ENCODE results near the gene ACTR5.

ACTR5 gene

DNA sequence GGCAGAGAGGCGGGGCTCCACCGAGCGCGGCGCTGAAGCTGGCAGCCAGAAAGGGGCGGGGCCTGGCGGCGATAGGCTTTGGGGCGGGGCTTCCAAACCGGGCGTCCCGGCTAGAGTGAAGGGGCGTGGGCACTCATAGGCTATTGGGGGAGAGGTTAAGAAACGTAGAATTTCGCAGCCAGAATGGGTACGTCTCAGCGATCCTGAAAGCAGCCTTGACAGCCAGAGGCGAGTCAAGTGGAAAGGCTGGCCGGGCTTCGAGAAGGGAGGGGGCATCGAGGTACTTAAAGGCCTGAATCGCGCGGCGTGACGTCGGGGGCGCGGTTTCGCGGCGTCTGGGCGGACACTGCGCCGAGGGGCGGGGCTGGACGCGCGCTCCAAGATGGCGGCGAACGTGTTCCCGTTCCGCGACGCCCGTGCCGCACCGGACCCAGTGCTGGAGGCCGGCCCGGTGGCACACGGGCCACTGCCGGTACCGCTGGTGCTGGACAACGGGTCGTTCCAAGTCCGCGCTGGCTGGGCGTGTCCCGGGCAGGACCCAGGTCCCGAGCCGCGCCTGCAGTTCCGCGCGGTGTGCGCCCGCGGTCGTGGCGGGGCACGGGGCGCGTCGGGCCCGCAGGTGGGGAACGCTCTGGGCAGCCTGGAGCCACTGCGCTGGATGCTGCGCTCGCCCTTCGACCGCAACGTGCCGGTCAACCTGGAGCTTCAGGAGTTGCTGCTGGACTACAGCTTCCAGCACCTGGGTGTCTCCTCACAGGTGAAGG is at the start of gene ACTR5:
ACTR5 (plus strand) TSS at position 364 of the 764 bp plus-strand sequence; CDS start at position 383, 19 bp downstream.
- DNase-seq: peak; percentile 90

DNA sequence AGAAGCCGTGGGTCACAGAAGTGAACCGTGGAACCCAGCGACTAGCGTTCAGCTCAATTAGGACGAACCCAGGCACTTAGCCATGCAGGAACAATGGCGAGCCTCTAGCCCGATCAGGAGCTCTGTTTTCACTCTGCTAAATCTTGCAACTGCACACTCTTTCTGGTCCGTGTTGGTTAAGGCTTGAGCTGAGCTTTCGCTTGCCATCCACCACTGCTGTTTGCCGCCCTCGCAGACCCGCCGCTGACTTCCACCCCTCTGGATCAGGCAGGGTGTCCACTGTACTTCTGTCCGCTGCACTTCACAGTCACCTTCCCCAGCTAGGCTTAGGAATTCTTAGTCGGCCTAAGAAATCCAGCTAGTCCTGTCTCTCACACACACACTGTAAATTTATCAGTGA is 49.7 kb upstream of the ACTR5 start:
- DNase-seq: no peak

DNA sequence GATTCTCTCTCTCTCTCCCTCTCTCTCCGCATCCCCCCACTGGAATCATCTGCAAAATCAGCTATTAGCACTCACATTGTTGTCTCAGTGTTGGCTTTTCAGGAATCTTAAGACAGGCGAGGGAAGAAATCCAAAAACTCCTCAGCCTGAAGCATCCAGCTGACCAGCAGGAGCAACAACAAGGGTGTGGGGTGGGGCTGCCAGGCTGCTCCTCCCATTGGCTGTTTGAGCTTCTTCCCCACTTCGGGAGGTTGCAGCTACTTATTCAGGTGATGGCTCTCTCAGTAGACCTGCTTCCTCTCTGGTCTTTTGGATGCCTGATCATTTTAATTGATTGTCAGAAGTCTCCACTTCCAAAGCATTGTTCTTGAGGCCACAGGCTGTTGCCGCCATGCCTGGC is 48.1 kb upstream of the ACTR5 start:
- no peak for DNase-seq

DNA sequence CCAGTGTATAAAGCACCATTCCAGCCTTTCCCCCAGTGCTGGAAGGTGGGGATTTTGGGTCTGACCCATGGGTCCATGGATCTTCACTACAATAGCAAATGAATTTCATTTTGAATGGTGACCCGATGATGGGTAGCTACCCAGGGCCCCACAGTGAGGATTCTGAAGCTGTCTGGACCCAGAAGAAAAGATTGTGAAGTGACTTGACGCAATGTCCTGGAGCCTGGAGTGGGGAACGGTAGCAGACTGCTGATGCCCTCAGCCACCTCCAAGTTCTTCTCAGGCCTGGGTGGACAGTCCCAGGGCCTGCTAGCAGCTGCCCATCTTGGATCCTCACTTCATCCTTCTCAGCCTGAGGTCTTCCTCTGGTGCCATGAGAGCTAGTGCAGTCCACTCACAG is 47.3 kb upstream of the ACTR5 start:
- DNase-seq: no peak

DNA sequence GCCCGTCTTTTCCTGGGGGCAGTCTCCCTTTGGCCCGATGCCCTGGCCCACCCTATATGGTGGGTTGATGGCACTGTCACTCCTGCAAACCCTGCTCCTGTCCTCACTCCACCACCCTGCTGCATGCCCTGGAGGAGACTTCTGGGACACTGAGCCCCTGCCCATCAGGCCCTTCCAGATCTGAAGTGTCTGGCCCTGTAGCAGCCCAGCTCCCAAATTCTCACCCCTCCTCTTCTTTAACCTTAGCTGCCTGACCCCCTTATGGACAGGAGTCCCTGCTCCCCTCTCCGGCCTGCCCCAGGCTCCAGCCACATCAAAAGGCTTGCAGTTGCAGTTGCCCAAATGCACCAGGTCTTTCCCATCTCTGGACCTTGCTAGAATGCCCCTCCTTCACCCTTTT is 44.7 kb upstream of the ACTR5 start:
- DNase-seq: no peak

DNA sequence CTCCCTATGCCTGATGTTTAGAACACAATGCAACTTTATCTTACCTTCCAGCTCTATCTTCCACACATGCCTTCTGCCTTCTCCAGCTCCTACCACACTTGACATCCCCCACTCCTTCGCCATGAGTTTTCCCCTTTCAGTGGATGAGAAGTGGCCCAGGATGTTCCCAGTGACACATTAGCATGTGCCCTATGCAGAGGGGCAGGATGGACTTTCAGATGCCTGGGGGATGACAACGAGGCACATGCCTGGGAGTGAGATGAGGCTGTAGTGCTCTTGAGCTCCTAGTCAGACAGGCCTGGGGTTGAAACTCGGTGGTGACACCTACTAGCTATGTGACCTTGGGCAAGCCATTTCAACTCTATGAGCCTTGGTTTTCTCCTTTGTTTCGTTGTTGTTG is 44.1 kb upstream of the ACTR5 start:
- DNase-seq: no peak

DNA sequence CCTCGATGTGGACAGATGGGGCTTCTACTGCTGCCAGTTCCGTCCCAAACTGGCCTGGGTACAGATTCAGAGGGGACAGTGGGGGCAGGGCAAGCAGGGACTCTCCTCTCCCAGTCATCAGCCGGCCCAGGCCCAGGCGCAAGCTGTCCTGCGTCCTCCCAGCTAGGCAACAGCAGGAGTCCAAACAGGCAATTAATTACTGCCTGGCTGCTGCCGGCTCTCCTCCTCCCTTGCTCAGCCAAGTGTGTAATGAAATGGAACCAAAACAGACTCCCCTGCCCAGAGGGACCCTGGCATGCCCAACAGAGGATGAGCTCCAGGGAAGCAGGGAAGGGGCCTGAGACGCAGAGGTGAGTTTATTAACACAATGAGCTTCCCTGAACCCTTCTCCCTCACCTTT is 41.8 kb upstream of the ACTR5 start:
- no peak for DNase-seq

DNA sequence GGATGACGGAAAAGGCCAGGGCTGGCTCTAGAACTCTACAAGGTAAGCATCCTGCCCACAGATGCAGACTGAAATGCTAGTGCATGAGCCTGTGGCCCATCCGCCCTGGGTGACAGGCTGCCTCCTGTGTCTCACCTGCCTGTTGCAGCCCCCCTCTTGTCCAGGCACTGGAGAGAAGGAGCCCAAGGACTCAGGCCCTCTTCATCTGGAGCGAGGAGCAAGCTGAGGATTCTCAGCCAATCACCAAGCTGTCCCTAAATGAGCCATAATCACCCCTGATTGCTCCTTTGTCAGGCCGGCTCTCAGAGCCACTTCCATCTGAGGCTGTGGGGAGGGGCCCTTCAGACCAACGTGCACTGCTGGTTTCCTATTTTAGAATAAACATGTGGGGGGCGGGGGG is 34.0 kb upstream of the ACTR5 start:
- DNase-seq: no peak

DNA sequence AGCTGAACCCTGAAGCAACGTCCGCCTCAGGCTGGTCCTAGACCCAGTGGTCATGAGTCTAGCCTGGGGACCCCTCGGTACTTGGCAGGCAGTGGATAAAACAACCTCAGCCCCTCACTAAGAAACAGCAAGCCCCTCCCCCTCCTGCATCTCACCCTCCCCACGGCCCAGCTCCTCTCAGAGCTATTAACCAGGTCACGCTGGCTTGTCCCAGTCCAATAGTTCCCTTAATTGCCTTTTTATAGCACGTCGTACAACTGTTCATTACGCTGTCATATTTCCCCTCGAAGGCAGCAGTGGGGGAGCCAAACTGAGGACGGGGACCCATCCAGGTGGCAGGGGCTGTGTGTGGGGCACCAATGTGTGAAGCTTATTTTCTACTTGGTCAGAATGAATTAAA is 32.6 kb upstream of the ACTR5 start:
- DNase-seq: no peak

DNA sequence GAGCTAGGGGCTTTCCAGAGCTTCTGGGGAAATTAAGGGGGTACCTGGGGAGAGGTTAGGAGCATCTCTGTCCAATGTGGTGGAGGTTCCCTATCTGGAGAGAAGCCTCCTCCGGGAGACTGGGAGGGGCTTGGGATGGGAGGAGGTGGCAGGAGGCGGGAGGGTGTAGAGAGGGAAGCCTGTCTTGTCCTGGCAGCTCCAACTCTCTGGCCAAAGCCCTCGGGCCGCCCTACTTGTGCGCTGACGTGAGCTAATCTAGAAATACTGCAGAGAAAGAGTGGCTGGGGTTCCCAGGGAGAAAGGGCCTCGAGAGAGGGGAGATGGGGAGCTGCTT is 25.6 kb upstream of the ACTR5 start:
- peak; percentile 60 for DNase-seq

DNA sequence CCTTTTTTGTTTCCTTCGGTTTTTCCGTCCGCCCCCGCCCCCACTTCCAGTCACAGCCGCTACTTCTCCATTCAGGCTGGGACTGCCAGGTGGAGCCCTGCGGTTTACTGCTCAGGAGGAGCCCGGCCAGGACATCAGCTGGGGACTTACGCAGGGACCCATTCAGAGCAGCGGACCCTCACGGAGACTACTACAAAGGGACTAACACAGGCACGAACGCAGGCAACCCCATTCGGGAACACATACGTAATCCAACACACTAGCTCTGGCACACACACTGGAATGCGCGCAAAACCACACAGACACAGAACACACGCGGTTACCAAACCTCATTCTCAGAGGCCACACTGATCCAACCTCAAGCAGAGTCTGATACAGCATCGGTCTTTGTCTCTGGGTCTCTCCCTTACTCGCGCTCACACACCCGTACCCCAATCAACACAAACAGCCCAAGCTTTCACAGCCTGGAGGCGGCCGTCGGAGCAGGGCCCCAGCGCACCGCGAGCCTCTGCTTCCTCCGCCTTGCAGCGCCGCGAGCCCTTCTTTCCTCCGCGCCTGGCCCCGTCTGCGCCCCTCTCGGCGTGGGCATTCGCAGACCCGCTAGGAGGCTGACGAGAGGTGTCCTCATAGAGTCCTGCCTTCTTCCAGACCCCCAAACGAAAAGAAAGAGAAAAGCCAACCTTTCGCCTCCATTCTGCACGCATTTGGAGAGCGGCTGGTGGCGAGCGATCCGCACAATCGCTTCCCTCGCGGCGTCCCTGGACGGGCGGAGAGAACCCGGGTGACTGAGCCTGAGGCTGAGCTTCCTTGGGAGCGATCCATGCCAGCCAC is 25.0 kb upstream of the ACTR5 start:
- peak; percentile 39 for DNase-seq

DNA sequence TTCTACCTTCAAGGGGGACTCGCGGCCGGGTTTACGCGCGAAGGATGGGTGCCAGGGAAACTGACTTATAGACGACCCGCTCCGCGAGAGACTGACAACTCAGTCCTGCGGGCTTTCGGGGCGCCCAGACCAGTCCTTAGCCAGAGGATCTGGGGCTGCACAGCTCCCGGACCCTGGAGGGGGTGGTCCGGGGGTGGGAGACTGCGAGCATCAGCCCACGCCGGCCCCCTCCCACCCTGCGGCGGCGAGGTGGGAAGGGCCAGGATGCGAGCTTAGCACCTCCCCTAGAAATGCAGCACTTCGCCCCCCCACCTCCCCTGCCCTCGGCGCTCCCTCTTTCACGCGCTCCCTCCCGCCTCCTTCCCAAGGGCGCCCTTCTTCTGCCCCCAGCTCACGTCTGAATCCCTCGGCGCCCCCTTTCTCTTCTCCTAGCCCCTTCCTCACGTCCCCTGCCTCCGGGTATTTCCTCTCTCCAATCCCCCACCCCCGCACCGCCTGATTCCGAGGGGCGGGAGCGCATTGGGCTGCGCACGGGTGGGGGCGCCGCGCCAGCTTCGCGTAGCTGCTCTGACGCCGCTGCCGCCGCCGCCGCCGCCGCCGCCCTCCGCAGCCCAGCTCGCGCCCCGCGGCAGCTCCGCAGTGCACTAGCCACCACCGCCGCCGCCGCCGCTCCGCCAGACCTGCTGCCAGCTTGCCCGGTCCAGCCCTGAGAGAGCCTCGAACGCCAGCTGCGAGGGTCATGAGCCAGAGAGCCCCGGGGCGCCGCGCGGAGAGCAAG is 24.2 kb upstream of the ACTR5 start, which contains the start of gene SLC32A1:
SLC32A1 (plus strand) TSS at position 639 of the 778 bp plus-strand sequence. CDS start 239 bp downstream, outside the sequence.
- peak; percentile 46 for DNase-seq

DNA sequence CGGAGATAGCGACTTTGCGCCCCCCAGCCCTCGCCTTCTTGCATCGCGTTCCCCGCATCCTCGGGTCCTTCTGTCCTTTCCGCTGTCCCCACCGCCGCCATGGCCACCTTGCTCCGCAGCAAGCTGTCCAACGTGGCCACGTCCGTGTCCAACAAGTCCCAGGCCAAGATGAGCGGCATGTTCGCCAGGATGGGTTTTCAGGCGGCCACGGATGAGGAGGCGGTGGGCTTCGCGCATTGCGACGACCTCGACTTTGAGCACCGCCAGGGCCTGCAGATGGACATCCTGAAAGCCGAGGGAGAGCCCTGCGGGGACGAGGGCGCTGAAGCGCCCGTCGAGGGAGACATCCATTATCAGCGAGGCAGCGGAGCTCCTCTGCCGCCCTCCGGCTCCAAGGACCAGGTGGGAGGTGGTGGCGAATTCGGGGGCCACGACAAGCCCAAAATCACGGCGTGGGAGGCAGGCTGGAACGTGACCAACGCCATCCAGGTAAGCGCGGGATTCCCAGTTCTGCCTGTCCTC is 23.6 kb upstream of the ACTR5 start:
- no peak for DNase-seq

DNA sequence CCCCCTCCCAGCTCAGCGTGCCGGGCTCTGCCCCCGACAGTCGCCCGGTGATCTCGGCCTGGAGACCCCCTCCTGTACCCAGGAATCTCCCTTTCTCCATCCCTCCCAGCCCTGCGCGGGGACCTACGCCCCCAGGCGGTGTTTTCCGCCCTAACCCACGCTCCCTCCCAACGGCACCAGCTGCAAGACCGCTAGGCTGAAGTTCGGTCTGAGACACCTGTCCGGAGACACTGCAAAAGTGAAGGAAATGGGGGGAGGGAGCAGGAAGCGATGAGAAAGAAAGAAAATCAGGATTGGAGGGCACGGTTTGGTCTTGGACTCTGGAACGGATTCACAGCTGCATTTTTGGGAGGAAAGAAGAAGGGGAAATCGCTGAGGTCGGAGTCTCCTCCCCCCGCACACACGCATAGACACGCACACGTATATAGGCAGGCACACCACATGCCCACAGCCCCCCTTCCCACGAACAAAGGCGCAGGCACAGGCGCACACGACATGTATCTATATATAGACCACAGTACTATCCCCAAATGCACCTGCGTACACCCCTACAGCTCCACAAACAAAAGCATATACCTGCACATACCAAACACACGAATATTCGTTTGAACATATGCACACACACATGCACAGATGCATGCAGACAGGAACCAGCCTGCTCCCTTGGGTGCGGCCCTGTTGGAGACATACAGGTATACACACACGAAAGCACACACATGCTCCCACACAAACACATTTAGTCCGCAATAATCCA is 22.9 kb upstream of the ACTR5 start:
- DNase-seq: peak; percentile 50

DNA sequence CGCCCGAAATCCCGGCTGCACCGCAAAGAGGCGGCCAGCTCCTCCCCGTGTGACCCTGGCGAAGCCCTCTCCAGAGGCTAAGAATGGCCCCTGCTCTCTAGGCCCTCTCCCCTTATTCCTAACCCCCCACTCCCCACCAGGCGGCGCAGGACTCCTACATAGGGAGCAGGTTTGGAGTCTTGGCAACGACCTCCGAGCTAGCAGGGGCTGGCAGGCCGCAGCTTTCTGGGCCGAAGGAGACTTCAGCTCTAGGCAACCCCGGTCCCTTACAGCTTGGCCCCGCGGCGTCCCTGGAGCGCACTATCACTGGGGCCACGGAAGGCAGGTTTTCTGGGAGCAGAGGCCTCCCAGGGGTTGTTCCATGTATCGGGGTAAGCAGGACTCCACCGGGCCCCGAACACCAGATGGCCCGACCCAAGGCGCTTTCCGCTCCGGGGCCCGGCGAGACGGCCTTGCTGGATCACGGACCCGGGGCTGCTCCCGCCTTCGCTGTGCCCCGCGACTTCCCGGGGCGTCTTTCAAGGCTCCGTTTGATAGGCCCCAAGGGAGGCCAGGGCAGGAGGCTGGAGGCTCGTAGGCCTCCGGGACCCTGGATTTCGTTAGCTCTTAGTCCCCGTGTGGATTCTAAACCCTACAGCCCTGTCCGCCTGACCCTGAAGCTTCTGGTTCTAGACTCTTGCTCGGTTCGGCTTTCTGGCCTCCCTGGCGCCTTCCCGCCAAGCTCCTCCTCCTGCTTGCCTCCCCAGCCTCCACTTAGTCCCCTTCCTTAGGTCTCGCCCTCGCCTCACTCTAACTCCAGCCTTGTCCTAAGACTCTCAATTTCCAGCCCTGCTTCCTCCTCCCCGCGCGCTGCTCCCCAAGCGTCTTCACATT is 22.1 kb upstream of the ACTR5 start:
- DNase-seq: peak; percentile 79

DNA sequence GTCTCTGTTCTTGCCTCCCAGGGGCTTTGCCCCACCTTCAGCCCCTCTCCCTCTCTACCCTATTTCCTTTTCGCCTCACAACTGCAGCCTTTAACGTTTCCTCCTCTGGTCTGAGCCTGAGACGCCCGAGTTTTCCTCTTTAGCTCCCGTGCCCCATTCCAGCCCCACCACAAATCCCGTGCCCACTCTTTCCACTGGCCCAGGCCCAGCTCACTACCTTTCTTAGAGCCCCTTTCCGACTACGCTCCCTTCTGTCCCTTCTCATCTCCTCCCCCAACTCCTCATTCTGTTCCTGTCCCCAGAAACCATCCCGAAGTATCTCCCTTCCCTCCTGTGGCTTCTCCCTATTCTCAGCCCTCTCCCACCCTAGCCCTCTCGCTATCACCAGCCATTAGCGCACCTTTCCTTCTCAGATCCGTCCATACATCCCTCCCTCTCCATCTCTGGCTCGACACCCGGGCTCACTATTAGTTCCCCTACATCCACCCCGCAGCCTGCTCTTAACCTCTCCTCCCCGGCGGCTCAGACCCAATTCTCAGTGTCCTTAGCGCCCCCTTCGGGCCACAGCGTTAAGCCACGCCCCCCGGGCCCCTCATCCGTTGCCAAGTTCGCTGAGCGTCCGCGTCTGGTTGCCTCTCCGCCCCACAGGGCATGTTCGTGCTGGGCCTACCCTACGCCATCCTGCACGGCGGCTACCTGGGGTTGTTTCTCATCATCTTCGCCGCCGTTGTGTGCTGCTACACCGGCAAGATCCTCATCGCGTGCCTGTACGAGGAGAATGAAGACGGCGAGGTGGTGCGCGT is 21.3 kb upstream of the ACTR5 start:
- peak; percentile 87 for DNase-seq

DNA sequence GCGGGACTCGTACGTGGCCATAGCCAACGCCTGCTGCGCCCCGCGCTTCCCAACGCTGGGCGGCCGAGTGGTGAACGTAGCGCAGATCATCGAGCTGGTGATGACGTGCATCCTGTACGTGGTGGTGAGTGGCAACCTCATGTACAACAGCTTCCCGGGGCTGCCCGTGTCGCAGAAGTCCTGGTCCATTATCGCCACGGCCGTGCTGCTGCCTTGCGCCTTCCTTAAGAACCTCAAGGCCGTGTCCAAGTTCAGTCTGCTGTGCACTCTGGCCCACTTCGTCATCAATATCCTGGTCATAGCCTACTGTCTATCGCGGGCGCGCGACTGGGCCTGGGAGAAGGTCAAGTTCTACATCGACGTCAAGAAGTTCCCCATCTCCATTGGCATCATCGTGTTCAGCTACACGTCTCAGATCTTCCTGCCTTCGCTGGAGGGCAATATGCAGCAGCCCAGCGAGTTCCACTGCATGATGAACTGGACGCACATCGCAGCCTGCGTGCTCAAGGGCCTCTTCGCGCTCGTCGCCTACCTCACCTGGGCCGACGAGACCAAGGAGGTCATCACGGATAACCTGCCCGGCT is 20.6 kb upstream of the ACTR5 start:
- DNase-seq: peak; percentile 29

DNA sequence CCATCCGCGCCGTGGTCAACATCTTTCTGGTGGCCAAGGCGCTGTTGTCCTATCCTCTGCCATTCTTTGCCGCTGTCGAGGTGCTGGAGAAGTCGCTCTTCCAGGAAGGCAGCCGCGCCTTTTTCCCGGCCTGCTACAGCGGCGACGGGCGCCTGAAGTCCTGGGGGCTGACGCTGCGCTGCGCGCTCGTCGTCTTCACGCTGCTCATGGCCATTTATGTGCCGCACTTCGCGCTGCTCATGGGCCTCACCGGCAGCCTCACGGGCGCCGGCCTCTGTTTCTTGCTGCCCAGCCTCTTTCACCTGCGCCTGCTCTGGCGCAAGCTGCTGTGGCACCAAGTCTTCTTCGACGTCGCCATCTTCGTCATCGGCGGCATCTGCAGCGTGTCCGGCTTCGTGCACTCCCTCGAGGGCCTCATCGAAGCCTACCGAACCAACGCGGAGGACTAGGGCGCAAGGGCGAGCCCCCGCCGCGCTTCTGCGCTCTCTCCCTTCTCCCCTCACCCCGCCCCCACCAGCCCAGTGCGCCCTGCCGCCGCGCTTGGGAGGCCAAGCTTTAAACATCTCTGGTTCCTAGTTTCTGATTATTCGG is 20.0 kb upstream of the ACTR5 start:
- no peak for DNase-seq

DNA sequence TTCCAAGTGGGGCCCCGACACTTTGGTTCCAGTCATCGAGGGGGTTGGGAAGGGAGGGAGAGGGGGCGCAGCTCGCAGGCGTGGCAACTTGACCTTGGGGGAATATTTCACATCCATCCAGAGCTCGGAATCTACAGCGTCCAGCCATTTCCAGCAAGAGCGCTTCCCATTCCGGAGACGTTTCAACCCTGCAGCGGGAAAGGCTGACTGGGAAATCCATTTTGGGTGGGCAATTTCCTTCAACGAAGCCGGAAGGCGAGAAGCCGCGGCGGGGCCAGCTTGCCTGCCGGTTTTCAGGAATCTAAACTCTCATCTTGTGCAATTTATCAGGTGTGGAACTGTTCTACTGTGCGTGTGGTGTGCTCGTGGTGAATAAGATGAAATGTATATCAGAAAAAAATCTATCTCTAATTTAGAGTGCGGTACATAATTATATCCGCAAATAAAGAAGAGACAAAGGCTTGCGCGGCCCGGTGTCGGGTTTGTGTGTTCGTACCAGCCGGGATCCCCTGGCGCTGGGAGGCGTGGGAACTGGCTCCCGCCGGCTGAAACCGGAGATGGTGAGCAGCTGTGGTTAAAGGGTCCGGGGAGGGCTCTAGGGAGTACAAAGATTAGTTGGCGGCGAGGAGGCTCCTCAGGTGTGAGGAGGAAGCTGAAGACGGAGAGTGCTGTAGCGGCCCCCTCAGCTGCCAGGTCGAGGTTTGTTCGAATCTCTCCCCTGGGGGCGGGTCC is 19.2 kb upstream of the ACTR5 start:
- DNase-seq: no peak

Data from 8988T (cell line).